ENCODE measurements around the gene NDRG4.

Gene NDRG4

DNA sequence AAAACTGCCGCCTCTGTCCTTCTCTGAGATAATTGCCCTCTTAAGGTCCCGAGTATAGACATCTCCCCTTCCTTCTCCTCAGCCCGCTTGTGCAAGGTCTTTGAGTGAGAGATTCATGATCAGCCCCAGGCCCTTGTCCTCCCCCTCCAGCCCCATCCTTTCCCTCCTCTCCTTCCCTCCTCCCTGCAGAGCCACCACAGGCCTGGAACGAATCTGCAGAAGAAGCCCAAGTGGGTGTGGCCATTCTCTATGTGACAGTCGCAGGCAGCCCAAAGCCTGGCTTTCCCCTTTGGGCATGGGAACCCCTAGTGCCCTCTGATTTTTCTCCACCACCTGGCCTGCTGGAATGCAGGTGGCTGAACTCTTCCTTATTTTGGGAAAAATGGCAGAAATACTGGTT lies 7.2 kb upstream of the NDRG4 start:
- no peak overlapping the region for H3K4me3 ChIP-seq (ENCODE audit: low read depth, low read length)
- H3K27ac ChIP-seq, result no peak overlapping the region
- H3K36me3 ChIP-seq (ENCODE audit: control insufficient read depth, insufficient read depth, low read length), result no peaks in the 10 kb centered on the region
- H3K79me2 ChIP-seq, result no peaks in the 10 kb centered on the region
- peaks cover 7% of the 10 kb centered on the region for H3K4me1 ChIP-seq
- TF ChIP-seq, protein P1, sequence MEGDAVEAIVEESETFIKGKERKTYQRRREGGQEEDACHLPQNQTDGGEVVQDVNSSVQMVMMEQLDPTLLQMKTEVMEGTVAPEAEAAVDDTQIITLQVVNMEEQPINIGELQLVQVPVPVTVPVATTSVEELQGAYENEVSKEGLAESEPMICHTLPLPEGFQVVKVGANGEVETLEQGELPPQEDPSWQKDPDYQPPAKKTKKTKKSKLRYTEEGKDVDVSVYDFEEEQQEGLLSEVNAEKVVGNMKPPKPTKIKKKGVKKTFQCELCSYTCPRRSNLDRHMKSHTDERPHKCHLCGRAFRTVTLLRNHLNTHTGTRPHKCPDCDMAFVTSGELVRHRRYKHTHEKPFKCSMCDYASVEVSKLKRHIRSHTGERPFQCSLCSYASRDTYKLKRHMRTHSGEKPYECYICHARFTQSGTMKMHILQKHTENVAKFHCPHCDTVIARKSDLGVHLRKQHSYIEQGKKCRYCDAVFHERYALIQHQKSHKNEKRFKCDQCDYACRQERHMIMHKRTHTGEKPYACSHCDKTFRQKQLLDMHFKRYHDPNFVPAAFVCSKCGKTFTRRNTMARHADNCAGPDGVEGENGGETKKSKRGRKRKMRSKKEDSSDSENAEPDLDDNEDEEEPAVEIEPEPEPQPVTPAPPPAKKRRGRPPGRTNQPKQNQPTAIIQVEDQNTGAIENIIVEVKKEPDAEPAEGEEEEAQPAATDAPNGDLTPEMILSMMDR (IDR thresholded peaks at IDR 0.05), result no peak
- H3K9ac ChIP-seq, result no peak overlapping the region
- no peaks in the 10 kb centered on the region for H3K9me3 ChIP-seq (ENCODE audit: control insufficient read depth, low read length)
- no peaks in the 10 kb centered on the region for H3K27me3 ChIP-seq (ENCODE audit: control insufficient read depth, insufficient read depth, low read length)
- no peak overlapping the region for H2AFZ ChIP-seq
- H3K4me2 ChIP-seq (ENCODE audit: low read length), result no peak overlapping the region

DNA sequence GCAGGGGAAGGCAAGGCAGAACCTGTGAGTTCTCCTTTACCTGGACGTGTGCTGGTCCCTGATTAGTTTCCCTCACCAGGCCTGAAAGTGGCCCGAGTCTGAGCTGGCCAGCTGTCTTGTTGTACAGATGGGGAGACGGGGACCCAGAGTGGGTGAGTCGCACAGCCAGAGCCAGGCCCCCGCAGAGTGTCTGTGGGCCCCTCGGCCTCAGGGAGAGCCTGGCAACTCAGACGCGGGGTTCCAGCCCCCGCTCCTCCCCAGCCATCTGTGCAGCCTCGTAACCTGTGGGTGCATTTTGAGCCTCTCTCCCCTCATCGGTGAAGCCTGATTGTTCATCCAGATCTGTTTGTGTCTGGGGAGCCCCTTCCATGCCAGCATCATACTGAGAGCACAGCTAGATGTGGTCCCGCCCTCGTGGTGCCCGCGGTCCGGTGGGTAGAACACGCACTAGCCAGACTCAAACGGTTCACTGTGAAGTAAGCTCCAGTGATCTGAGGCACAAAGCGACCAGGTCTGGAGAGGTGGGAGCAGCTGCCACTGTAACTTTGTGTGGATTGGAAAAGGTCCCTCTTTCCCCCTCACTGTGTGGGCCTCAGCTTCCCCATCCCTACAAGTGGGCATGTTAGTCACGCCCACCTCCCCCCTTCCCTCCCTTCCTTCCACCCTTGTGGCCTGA lies 6.0 kb upstream of the NDRG4 start:
- Histone ChIP-seq H2AFZ (no peak overlapping the region), H3K4me3 (ENCODE audit: low read depth, low read length) (no peak overlapping the region), H3K27ac (no peak overlapping the region), H3K9ac (no peak overlapping the region), H3K27me3 (ENCODE audit: control insufficient read depth, insufficient read depth, low read length) (no peaks in the 10 kb centered on the region), H3K79me2 (no peaks in the 10 kb centered on the region), H3K9me3 (ENCODE audit: control insufficient read depth, low read length) (no peaks in the 10 kb centered on the region), H3K4me1 (peaks cover 7% of the 10 kb centered on the region), H3K4me2 (ENCODE audit: low read length) (no peak overlapping the region), H3K36me3 (ENCODE audit: control insufficient read depth, insufficient read depth, low read length) (no peaks in the 10 kb centered on the region)
- TF ChIP-seq, protein P1 (IDR thresholded peaks at IDR 0.05), result no peak

DNA sequence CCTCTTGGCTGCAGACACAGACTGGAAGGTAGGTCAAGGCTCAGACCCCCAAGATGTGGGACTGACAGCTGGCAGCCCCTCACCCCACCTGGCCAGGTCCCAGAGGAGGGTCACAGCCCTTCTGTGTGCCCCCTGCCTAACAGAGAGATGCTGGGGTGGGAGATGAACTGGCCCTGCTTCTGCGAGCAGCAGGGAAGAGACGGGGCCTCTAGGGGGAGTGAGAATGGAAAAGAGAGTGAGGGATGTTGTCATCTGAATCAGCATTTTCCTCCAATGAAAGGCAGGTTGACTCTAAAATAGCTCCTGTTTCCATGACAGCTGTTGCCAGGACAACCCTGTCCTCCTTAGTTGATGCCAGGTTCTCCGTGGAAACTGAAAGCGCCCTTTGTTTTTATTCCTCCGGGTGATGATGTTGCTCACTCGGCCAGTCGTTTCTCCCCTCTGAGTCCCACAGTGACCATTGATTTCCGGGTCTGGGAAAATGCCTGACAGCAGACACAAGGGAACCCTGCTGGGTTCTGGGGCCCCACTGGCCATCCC lies 4.9 kb upstream of the NDRG4 start:
- no peaks in the 10 kb centered on the region for H3K27me3 ChIP-seq (ENCODE audit: control insufficient read depth, insufficient read depth, low read length)
- H3K36me3 ChIP-seq (ENCODE audit: control insufficient read depth, insufficient read depth, low read length), result no peaks in the 10 kb centered on the region
- H3K9me3 ChIP-seq (ENCODE audit: control insufficient read depth, low read length), result no peaks in the 10 kb centered on the region
- no peak overlapping the region for H3K9ac ChIP-seq
- peak overlapping the region; percentile 74 for H3K27ac ChIP-seq
- H2AFZ ChIP-seq, result peak overlapping the region; percentile 62
- H3K4me1 ChIP-seq, result peaks cover 7% of the 10 kb centered on the region
- H3K4me2 ChIP-seq (ENCODE audit: low read length), result no peak overlapping the region
- peak overlapping the region; percentile 1 for H3K4me3 ChIP-seq (ENCODE audit: low read depth, low read length)
- TF ChIP-seq, protein P1 (IDR thresholded peaks at IDR 0.05), result peak; percentile 65
- no peaks in the 10 kb centered on the region for H3K79me2 ChIP-seq

DNA sequence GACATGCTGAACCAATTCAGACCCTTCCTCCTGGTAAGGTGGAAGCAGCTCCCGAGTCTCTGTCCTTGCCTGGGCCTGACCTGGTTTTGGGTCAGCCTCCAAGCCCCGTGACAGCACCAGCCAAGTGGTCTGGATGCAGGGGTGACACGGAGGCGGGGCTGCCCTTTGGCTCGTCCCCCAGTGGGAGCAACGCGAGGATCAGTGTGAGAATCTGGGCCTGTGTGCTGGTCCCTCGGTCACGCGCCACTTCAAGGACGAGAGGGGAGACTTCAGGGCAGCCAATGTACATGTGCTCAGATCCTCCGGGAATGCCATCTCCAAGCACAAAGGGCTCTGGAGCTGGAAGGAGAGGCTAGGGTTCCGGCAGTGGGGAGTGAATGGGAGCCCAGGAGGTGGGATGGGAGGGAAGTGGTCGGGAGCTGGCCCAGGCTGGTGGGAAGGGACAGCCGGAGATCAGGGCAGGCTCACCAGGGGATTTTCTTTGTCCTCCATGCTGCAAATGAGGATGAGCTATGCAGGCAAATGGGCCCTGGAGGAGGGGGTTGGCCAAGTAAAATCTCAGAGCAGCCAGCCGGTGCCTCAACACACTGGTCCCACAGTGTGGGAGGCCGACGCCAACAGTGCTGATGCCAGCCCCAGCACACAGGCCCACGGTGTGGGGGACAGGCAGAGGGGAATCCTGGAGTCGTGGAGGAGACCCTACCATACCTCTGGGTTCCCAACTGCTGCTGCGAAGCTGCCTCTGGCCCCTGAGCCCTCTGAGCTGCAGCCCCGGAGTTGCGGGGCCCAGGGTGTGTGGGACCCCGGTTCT lies 4.2 kb upstream of the NDRG4 start:
- Histone ChIP-seq H3K27ac (peak overlapping the region; percentile 74), H3K9ac (no peak overlapping the region), H2AFZ (peak overlapping the region; percentile 62), H3K9me3 (ENCODE audit: control insufficient read depth, low read length) (no peaks in the 10 kb centered on the region), H3K27me3 (ENCODE audit: control insufficient read depth, insufficient read depth, low read length) (no peaks in the 10 kb centered on the region), H3K4me3 (ENCODE audit: low read depth, low read length) (peak overlapping the region; percentile 1), H3K79me2 (no peaks in the 10 kb centered on the region), H3K4me1 (peaks cover 7% of the 10 kb centered on the region), H3K36me3 (ENCODE audit: control insufficient read depth, insufficient read depth, low read length) (no peaks in the 10 kb centered on the region), H3K4me2 (ENCODE audit: low read length) (no peak overlapping the region)
- TF ChIP-seq, protein P1 (IDR thresholded peaks at IDR 0.05), result no peak
